GM15510 (cell line): ENCODE measurements around the gene ANKS1B.

ENCODE experiments used
- POLR2A ChIP-seq: IDR thresholded peaks from 3 replicates; pipeline ENCODE4 v1.6.1; 2011; ENCODE audit warnings: borderline replicate concordance; ENCODE audit not compliant: insufficient read length; ENCODE audit errors: extremely low read depth

Gene ANKS1B

DNA sequence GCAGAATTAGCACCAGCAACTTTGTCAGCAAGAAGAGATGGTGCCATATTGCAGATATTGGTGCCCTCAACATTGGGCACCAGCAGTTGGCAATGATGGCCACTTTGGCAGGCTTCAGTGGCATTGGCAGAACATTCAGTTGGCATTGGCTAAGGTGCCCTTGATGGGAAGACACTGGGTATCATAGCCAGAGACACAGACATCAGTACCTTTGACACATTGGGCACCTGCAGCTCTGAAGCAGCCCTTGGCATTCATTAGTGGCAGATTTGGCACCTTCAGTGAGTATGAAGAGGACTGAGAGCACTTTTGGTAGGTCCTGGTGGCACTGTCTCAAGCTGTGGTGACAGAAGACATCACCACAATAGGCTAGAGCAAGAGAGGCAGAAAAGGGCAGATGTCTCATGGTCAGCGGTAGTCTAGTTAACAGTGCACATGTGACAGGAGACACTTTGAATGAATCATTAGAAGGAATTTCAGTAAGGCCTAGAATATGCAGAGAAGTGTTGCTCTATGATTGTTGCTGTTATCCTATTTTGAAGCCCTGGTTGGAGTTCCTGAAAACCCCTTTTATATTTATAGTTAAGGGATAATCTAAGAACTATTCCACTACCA is 917.5 kb downstream of the ANKS1B start:
- no peak for TF ChIP-seq POLR2A

DNA sequence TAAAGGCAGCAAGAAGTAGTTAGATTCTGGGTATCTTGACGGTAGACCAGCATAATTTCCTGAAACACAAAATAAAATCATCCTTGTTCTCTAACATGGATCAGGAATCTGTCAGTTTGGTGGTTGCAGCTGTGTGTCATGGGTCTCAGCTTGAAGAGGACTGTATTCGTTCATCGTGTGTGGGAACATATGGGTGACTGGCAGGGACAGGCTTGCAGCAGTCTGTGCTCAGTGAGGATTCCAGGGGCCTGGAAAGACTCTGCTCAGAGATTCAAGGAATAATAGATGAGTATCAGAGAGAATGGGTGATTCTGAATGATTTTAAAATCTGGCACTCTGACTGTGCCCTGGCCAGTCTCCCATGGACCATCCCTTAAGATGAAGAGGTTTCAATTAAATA is 918.0 kb downstream of the ANKS1B start:
- no peak for TF ChIP-seq POLR2A

DNA sequence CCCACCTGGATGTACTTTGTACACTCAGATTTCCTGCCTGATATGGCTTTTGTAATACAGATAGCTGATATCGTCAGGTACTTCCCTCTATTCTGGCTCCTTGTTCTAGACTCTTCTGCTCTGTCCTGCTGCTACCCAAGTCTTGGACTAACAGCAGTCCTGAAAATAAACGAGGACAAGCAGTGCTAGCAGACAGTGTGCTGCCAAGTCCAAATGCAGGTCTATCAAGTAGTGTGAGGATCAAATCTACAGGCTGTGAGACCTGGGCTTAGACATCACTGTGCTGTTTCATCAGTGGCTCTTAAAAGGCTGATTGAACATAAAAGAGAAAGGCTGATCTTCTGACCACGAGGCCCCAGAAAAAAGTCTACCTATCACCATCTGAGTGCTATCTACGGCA is 921.6 kb downstream of the ANKS1B start:
- no peak for TF ChIP-seq POLR2A

DNA sequence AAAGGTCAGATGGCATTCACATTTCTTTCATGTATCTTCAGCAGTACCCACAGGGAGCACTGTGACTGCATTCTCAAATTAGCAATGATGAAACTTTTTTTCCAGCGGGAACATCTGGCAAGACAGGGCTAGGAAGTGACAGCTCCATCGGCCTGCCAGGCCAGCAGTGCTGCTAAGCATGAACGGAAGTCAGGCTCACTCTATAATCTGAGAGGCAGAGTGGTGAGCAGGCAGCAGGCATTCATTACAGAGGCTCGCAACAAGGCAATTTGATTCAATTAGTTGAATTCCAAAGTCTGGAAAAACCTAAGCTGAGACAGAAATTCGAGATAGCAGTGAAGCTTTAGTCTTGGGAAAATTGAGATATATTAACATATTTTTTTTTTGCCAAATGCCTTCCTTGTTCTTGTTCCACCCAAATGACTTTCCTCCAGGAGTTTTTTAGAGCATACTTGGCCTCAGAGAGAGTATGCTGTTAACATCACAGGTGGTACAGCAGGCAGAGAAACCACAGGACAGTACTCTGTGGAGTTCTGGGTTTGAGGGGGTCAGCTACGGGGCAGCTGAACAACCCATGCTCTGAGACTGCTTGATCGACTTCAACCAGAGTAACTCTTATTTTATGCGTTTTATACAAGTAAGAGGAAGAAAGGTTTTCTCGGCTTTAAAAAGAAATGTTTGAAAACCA is 924.8 kb downstream of the ANKS1B start:
- TF ChIP-seq POLR2A: no peak

DNA sequence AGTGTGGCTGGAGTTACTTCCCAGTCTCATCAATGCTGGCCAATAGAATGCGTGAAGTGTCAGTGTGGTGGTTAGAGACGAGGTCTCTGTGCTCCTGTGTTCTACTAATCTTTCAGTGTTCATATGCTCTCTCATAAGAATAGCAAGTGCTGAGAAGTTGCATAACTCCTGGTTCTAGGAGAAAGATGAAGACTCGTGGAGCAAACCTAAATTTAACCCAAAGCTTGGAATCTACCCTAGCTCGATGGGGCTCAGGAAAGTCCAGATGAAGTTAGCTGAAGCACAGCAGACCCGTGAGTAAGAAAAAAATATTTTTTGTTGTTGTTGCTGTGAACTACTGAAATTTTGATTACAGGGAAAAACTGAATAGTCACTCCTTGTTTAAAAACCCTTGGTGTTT is 927.1 kb downstream of the ANKS1B start:
- TF ChIP-seq POLR2A: no peak

DNA sequence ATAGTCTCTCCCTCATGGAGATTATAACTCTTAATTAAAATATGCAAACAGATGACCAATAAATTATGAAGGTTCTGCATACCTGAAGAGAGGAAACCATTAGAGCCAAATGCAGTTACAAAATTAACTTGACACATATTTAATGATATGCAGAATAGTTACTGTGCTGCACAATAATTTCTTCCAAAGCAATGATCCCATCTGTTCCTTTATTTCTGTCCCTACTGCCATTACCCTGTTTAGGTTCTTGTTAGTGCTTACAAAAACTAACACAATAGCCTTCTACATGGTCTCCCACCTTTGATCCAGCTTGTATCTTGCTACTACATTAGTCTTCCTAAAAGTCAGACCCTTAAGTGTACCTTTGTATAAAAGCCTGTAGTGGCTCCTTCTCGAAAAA is 928.5 kb downstream of the ANKS1B start:
- TF ChIP-seq POLR2A: no peak

DNA sequence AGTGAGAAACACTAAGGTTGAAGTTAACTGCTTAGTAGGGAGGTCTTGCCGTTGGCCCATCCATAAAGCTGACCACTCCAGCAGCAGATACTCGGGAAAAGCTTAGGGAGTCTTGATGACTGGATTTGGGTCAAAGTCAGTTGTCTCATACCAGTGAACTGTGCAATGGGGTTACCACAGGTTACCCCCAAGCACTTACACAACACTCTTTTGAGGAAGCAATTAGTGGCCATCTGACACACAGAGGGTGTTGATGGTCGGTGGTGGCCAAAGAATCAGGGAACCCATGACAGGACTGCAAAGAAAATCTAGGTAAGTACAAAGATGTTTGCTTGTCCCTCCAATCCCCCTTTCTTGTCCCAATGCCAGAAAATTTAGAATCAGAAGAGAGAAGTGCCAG is 929.4 kb downstream of the ANKS1B start:
- no peak for TF ChIP-seq POLR2A

DNA sequence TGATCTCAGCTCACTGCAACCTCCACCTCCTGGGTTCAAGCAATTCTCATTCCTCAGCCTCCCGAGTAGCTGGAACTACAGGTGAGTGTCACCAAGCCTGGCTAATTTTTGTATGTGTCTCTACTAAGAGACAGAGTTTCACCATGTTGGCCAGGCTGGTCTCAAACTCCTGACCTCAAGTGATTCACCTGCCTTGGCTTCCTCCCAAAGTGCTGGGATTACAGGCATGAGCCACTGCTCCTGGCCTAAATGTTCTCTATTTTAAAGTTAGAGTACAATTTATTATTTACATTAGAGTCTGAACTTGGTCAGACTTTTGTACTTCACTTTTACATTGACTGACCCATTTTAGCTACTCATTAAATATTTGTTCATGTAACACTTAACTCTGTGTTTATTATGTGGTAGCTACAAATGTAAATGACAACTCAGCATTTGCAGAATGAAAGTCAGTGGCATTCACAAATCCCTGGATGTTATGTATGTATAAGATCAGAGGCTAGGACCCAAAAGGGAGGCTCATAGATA is 930.1 kb downstream of the ANKS1B start:
- TF ChIP-seq POLR2A: no peak

DNA sequence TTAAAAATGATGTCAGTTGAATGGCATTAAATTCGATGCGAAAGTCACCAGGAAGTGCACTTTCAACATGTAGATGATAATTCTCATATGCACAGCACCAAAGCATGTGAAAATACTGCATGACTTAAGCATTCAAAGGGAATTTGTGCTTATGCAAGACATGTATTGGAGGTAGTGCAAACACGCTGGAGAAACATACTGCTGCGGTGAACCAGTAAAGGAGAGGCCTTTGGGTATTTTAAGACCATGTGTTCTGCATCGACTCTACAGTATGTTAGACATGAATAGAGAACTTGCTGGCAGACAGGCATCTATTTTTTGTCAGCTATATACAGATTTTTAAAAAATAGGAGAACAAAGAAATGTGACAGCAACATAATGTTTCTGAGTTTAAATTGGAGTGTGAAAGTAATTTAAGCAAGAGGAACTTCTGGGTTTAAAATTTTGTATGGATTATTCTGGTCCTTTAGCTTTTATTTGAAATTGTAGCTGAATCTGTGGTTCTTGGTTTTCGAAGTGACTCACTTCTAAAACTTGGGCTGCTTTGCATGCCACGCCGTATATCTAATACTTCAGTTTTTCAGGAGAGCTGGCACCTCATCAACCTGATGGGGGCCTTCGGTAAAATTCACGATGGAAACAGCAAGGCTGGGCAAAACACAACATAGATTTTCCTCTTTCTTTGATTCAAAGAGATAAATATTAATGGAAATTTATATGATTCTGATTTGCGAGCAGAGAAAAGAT is 930.9 kb downstream of the ANKS1B start:
- no peak for TF ChIP-seq POLR2A

DNA sequence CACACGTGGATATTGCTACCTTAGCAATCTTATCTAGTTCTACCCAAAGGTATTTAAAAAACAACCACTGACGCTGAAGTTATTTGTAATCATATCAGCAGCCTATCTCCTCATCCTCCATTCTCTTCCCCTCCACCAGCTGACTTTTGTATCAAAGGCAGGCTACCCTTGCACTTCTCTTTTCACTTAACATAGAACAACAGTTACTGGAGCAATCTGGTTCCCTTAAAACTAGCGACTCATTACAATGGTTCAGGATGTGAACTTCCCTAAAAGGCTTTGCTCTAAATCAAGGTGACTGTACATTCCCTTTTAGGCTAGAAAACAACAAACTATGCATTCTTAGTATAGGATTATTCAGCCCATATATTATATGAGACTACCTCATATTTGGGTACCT is 935.0 kb downstream of the ANKS1B start:
- no peak for TF ChIP-seq POLR2A

DNA sequence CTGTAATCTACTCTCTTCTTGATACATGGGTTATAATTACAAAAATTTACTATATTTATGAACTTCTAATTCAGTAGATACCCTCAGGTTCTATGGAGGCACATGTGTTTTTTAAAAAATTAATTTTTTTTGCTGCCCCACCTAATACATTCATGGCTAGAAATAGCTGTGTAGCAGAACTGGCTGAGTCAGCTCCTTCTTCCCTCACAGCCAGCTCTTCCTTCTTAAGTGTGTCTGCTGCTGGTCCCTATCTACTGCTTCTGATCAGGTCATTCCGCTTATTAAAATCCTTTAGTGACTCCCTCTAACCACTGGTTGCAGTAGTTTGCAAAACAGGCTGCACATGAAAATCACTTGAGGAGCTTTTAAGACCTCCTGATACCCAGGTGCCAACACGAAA is 939.6 kb downstream of the ANKS1B start:
- TF ChIP-seq POLR2A: no peak

DNA sequence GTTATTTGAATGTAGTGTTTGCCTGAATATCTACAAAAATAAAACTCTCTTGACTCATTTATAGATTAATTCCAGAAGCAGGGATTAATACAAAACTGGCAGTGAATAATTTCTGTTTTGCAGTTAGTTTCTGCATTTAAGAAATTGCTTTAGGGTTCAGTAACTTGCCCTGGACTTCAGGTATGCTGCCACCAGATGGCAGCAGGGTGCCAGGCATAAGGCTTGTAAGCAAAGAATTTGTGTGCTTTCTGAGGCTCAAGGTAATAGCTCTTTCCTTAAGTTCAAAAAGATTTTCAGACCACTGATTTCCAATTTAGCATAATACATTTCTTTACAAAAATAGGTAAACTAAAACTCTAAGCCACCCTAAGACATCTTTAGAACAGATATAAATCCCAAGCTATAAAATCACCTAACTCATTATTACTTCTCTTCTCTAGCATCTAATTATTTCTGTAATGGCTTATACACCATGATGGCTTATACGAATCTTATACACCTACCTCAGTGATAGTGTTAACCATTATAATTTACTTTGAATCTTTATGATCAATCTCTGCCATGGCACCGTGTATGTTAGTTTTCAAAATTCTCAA is 941.3 kb downstream of the ANKS1B start:
- no peak for TF ChIP-seq POLR2A

DNA sequence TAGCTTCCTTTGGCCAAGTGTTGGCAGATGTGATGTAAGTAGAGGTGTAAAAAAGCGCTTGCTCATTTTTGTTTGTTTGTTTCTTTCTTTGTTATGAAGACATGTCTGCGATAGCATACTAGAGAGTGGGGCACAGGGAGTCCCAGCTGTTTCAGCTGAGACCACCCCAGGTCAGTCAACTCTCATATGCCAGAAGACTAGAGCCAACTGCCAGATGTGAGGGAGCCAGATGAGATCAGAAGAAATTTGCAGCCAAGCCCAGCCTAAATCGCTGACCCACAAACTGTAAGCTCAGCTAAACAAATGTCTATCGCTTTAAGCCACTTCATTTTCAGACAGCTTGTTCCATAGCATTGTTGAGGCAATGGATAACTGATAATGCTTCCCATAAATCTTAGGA is 942.5 kb downstream of the ANKS1B start:
- TF ChIP-seq POLR2A: no peak

DNA sequence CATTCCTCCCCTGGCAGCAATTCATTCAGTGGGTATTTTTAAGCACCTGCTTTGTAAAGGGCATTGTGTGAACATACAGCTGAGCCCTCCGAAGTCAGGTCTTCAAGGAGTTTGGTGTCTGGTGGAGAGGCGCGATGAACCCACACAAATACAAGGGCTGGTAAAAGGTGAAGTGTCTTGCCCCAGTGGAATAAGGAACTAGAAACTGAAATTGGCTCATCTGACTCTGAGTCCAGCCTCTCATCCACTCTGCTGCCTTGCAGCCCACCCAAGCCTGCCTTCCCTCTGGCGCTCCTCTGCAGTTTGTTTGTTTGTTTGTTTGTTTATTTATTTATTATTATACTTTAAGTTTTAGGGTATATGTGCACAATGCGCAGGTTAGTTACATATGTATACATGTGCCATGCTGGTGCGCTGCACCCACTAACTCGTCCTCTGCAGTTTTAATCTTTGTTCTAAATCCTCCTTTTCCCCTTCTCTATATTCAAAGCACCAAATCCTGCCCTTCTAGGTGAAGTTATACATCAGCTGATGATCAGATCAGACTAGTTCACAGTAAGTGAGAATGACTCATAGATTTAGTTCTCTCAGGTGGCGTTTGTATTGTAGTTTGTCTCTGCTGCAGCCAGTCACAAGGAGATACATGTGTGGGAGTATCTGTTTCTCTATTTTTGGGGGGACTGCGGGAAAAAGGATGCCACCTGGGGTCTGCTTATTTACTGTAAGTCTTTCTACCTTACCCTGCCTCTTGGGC is 945.2 kb downstream of the ANKS1B start:
- no peak for TF ChIP-seq POLR2A
